ENCODE measurements around the gene PDE6B. TPM values are rescaled to one million over a fixed set of nuclear protein-coding genes. Genes with fewer than 3 reads are reported as not detected.

PDE6B gene
- total RNA-seq, 1 experiment from 2014 or later = not detected

- intact Hi-C loops (cut with micrococcal nuclease; ENCODE audit: unreplicated experiment) = no loop called here
- no peaks in the 10 kb centered on the region for H3K9me3 ChIP-seq
- H3K4me3 ChIP-seq (ENCODE audit: low read depth, low read length) = no peak overlapping the region
- Mint-ChIP-seq H3K27ac (ENCODE audit: unreplicated experiment) (no peak overlapping the region), H3K36me3 (ENCODE audit: insufficient read depth, unreplicated experiment) (no peaks in the 10 kb centered on the region), H3K4me1 (ENCODE audit: low read depth, unreplicated experiment) (no peaks in the 10 kb centered on the region), H3K9me3 (ENCODE audit: unreplicated experiment) (peaks cover 21% of the 10 kb centered on the region), H3K4me3 (ENCODE audit: unreplicated experiment) (no peak overlapping the region), H3K27me3 (ENCODE audit: insufficient read depth, unreplicated experiment) (peaks cover 12% of the 10 kb centered on the region)
- POLR2A ChIA-PET = no interaction called here
- CTCF ChIA-PET = no interaction called here
- no peaks in the 10 kb centered on the region for H3K27me3 ChIP-seq (replicated peaks; ENCODE audit: control insufficient read depth, insufficient read depth, low read length)
- no peak for TF ChIP-seq CTCF (IDR thresholded peaks at IDR 0.05; ENCODE audit: insufficient read depth in 1 of 2, low read depth in 1 of 2, low read length in 1 of 2, severe bottlenecking in 1 of 2, unreplicated experiment in 1 of 2)
- H3K4me1 ChIP-seq = no peaks in the 10 kb centered on the region
- no TSS peak for BruUV-seq (replicated peaks)
- no peaks in the 10 kb centered on the region for H3K36me3 ChIP-seq (ENCODE audit: control insufficient read depth, insufficient read depth, low read length)
- DNase-seq = no peak
Measured at GRCh38 chr4:598925-599324, 26.4 kb upstream of the PDE6B start.

- Histone ChIP-seq H3K9me3 (no peaks in the 10 kb centered on the region), H3K4me3 (ENCODE audit: low read depth, low read length) (no peak overlapping the region), H3K27me3 (replicated peaks; ENCODE audit: control insufficient read depth, insufficient read depth, low read length) (no peaks in the 10 kb centered on the region), H3K36me3 (ENCODE audit: control insufficient read depth, insufficient read depth, low read length) (no peaks in the 10 kb centered on the region), H3K4me1 (no peaks in the 10 kb centered on the region)
- CTCF ChIA-PET = no interaction called here
- no peak for DNase-seq
- intact Hi-C loops (cut with micrococcal nuclease; ENCODE audit: unreplicated experiment) = no loop called here
- POLR2A ChIA-PET = no interaction called here
- H3K9me3 Mint-ChIP-seq (ENCODE audit: unreplicated experiment) = peaks cover 14% of the 10 kb centered on the region
- H3K27ac Mint-ChIP-seq (ENCODE audit: unreplicated experiment) = no peak overlapping the region
- H3K4me3 Mint-ChIP-seq (ENCODE audit: unreplicated experiment) = no peak overlapping the region
- H3K27me3 Mint-ChIP-seq (ENCODE audit: insufficient read depth, unreplicated experiment) = peaks cover 12% of the 10 kb centered on the region
- TF ChIP-seq CTCF (IDR thresholded peaks at IDR 0.05; ENCODE audit: insufficient read depth in 1 of 2, low read depth in 1 of 2, low read length in 1 of 2, severe bottlenecking in 1 of 2, unreplicated experiment in 1 of 2) = no peak
- H3K4me1 Mint-ChIP-seq (ENCODE audit: low read depth, unreplicated experiment) = no peaks in the 10 kb centered on the region
- H3K36me3 Mint-ChIP-seq (ENCODE audit: insufficient read depth, unreplicated experiment) = no peaks in the 10 kb centered on the region
- no TSS peak for BruUV-seq (replicated peaks)
Measured at GRCh38 chr4:600166-600565, 25.2 kb upstream of the PDE6B start.

- TF ChIP-seq CTCF (IDR thresholded peaks at IDR 0.05; ENCODE audit: insufficient read depth in 1 of 2, low read depth in 1 of 2, low read length in 1 of 2, severe bottlenecking in 1 of 2, unreplicated experiment in 1 of 2) = no peak
- Histone ChIP-seq H3K4me3 (ENCODE audit: low read depth, low read length) (no peak overlapping the region), H3K4me1 (no peaks in the 10 kb centered on the region), H3K36me3 (ENCODE audit: control insufficient read depth, insufficient read depth, low read length) (no peaks in the 10 kb centered on the region), H3K27me3 (replicated peaks; ENCODE audit: control insufficient read depth, insufficient read depth, low read length) (no peaks in the 10 kb centered on the region), H3K9me3 (no peaks in the 10 kb centered on the region)
- no peak overlapping the region for H3K4me3 Mint-ChIP-seq (ENCODE audit: unreplicated experiment)
- no peak overlapping the region for H3K27ac Mint-ChIP-seq (ENCODE audit: unreplicated experiment)
- peaks cover 12% of the 10 kb centered on the region for H3K27me3 Mint-ChIP-seq (ENCODE audit: insufficient read depth, unreplicated experiment)
- DNase-seq = no peak
- ChIA-PET POLR2A (no interaction called here), CTCF (no interaction called here)
- peaks cover 8% of the 10 kb centered on the region for H3K9me3 Mint-ChIP-seq (ENCODE audit: unreplicated experiment)
- BruUV-seq (replicated peaks) = no TSS peak
- intact Hi-C loops (cut with micrococcal nuclease; ENCODE audit: unreplicated experiment) = no loop called here
- H3K4me1 Mint-ChIP-seq (ENCODE audit: low read depth, unreplicated experiment) = no peaks in the 10 kb centered on the region
- no peaks in the 10 kb centered on the region for H3K36me3 Mint-ChIP-seq (ENCODE audit: insufficient read depth, unreplicated experiment)
Measured at GRCh38 chr4:600850-601515, 24.4 kb upstream of the PDE6B start.
